ENCODE data around the gene RAET1L. TPM values are rescaled to one million over a fixed set of nuclear protein-coding genes. Genes with fewer than 3 reads are reported as not detected.

Gene RAET1L
- total and polyA plus RNA-seq, 12 donors: not detected

DNA sequence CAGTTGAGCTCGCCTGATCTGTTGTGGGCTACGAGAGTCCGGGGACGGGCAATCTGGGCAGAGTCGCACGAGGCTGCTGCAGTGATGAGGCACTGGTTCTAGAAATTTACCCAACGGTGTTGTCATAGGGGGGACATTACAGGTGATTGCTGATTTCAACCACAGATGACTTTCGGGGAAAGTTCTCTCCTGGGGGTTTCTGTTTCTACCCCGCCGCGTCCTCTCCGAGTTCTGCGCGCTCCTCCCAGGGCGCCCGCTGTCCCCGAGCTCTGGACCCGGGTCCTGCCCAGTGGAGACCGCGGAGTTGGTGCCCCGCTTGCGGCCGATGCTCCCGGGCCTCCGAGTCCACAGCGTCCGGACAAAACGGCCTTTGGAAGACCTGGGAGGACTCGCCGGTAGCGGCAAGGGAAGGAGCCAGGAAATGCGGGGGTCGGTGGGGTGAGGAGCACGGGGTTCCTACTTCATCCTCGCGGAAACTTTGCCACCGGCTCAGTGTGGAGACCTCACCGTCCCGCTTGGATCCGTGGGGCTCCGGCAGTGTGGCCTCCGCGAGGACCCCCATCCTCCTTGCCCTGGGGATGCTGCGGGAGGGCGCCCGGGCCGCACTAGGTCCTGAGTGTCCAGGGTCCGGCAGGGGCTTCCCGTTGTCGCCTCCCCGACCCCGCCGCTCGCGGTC lies 12.3 kb upstream of the RAET1L start:
- intact Hi-C loops (cut with DNase I): no loop called here
- Histone ChIP-seq H3K9me3 (replicated peaks in 1 of 3) (no peaks in the 10 kb centered on the region), H3K27me3 (peaks cover 41% of the 10 kb centered on the region), H3K4me3 (peak overlapping the region in 1 of 4 donors; percentile 21), H3K36me3 (replicated peaks in 1 of 2) (no peaks in the 10 kb centered on the region), H3K4me1 (replicated peaks in 1 of 2) (peaks cover 9 to 12% of the 10 kb centered on the region in 2 donors), H3K27ac (no peak overlapping the region)
- TF ChIP-seq POLR2A (IDR thresholded peaks at IDR 0.05): no peak
- TF ChIP-seq, protein P1, sequence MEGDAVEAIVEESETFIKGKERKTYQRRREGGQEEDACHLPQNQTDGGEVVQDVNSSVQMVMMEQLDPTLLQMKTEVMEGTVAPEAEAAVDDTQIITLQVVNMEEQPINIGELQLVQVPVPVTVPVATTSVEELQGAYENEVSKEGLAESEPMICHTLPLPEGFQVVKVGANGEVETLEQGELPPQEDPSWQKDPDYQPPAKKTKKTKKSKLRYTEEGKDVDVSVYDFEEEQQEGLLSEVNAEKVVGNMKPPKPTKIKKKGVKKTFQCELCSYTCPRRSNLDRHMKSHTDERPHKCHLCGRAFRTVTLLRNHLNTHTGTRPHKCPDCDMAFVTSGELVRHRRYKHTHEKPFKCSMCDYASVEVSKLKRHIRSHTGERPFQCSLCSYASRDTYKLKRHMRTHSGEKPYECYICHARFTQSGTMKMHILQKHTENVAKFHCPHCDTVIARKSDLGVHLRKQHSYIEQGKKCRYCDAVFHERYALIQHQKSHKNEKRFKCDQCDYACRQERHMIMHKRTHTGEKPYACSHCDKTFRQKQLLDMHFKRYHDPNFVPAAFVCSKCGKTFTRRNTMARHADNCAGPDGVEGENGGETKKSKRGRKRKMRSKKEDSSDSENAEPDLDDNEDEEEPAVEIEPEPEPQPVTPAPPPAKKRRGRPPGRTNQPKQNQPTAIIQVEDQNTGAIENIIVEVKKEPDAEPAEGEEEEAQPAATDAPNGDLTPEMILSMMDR (IDR thresholded peaks at IDR 0.05): no peak
- WGBS, 4 donors: 2 to 4% (median 3%) methylated on average over 34 to 55 of the region's 55 CpGs
- DNase-seq: peak in 1 of 7 donors; percentile 15

DNA sequence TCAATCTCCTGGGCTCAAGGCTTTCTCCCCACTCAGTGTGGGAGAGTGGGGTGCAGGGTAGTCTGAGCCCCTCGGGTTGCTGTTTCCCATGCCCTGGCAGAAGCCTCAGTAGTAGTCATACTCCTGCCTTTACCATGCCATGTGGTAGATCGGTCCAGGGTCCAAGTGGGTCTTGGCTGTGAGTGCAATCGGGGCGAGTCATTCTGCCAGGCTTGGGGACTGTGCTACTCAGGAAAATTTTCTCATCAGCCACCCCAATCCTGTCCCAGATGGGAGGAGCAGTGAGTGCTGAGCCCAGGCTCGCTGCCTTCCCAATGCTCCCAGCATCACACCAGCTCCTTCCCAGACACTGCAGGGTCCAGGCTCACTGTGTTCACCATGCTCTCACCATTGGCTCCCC lies 10.7 kb upstream of the RAET1L start:
- WGBS, 4 donors: 52 to 100% (median 74%) methylated on average over 1 to 5 of the region's 5 CpGs
- Histone ChIP-seq H3K36me3 (replicated peaks in 1 of 2) (no peaks in the 10 kb centered on the region), H3K4me1 (replicated peaks in 1 of 2) (peaks cover 9 to 12% of the 10 kb centered on the region in 2 donors), H3K4me3 (no peak overlapping the region), H3K9me3 (replicated peaks in 1 of 3) (no peaks in the 10 kb centered on the region), H3K27ac (no peak overlapping the region), H3K27me3 (peaks cover 39% of the 10 kb centered on the region)
- intact Hi-C loops (cut with DNase I): no loop called here
- DNase-seq: peak in 1 of 7 donors; percentile 21
- no peak for TF ChIP-seq POLR2A (IDR thresholded peaks at IDR 0.05)
- TF ChIP-seq, protein P1 (IDR thresholded peaks at IDR 0.05): no peak

DNA sequence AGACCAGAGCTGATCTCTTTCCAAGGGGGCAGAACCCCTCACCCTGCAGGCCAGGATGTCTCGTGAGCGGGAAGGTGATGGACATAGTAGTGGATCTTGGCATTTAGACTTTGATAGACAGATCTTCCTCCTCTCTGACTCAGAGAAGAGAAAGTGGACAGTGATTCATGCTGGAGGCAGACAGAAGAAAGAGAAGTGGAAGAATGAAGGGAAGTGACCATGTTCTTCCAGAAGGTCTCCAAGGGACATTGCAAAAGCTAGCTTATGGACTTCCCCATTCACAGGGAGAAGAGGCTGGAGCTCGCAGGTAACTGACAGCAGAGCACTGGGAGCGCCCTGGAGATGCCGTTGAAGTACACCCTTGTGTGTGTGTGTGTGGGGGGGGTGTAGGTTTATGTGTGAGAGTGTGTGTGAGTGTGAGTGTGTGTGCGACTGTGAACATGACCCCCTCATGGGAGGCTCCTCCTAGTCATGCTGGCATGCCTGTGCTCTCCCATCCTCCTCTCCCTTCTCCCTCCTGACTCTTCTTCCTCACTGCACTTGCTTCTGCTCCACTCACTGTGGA lies 8.0 kb upstream of the RAET1L start:
- DNase-seq: peak in 1 of 7 donors; percentile 35
- Histone ChIP-seq H3K36me3 (replicated peaks in 1 of 2) (no peaks in the 10 kb centered on the region), H3K27me3 (peaks cover 19% of the 10 kb centered on the region), H3K4me1 (replicated peaks in 1 of 2) (peaks cover 9 to 12% of the 10 kb centered on the region in 2 donors), H3K9me3 (replicated peaks in 1 of 3) (no peaks in the 10 kb centered on the region), H3K27ac (no peak overlapping the region), H3K4me3 (no peak overlapping the region)
- TF ChIP-seq, protein P1 (IDR thresholded peaks at IDR 0.05): no peak
- no peak for TF ChIP-seq POLR2A (IDR thresholded peaks at IDR 0.05)
- 78 to 89% (median 87%) methylated on average over 6 of the region's 6 CpGs for WGBS, 4 donors
- intact Hi-C loops (cut with DNase I): no loop called here

DNA sequence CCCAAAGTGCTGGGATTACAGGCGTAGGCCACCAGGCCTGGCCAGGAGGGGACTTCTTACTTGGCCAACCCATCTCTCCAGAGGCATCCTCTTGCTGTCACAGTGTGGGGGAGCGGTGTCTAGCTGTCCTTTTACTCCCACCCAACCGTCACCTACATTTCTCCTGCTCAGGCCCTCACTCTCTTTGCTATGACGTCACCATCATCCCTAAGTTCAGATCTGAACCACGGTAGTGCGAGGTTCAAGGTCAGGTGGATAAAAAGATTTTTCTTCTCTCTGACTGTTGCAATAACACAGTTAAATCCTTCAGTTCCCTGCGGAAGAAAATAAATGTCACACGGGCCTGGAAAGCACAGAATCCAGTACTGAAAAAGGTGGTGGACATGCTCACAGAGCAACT lies 7.3 kb upstream of the RAET1L start:
- Histone ChIP-seq H3K27me3 (peaks cover 14% of the 10 kb centered on the region), H3K36me3 (replicated peaks in 1 of 2) (no peaks in the 10 kb centered on the region), H3K4me1 (replicated peaks in 1 of 2) (peaks cover 4 to 5% of the 10 kb centered on the region in 2 donors), H3K27ac (no peak overlapping the region), H3K9me3 (replicated peaks in 1 of 3) (no peaks in the 10 kb centered on the region), H3K4me3 (no peak overlapping the region)
- TF ChIP-seq, protein P1 (IDR thresholded peaks at IDR 0.05): no peak
- TF ChIP-seq POLR2A (IDR thresholded peaks at IDR 0.05): no peak
- WGBS, 4 donors: 65 to 71% (median 68%) methylated on average over 8 of the region's 8 CpGs
- peak in 1 of 7 donors; percentile 27 for DNase-seq
- intact Hi-C loops (cut with DNase I): no loop called here

Data from adrenal gland (tissue), 12 donors.